ACC112 (cell line): ENCODE measurements around the gene DLX4.

Experiments
- H2AFZ ChIP-seq: fragments of 200-600 bp; sonication (generic); one replicate; pipeline ENCODE4 v1.6.0; 2017; ENCODE audit warnings: antibody characterized with exemption, low read length; ENCODE audit not compliant: unreplicated experiment
- H3K27ac ChIP-seq: fragments of 200-600 bp; sonication (generic); 2 replicates; pipeline ENCODE4 v1.5.1; 2014; ENCODE audit warnings: low read depth, mild to moderate bottlenecking, antibody characterized with exemption, low read length, moderate library complexity
- H3K27me3 ChIP-seq: fragments of 200-600 bp; sonication (generic); 2 replicates; pipeline ENCODE4 v1.6.1; 2014; ENCODE audit warnings: mild to moderate bottlenecking, antibody characterized with exemption, low read length, moderate library complexity, mixed read lengths; ENCODE audit not compliant: insufficient read depth
- H3K36me3 ChIP-seq: fragments of 200-600 bp; sonication (generic); 2 replicates; pipeline ENCODE4 v1.6.1; 2016; ENCODE audit warnings: mild to moderate bottlenecking, antibody characterized with exemption, low read length, moderate library complexity, mixed read lengths; ENCODE audit not compliant: insufficient read depth
- H3K4me1 ChIP-seq: fragments of 200-600 bp; sonication (generic); one replicate; pipeline ENCODE4 v1.6.1; 2016; ENCODE audit warnings: low read length, mixed read lengths; ENCODE audit not compliant: insufficient read depth, unreplicated experiment, control insufficient read depth
- H3K4me3 ChIP-seq: fragments of 200-600 bp; sonication (generic); 2 replicates; pipeline ENCODE4 v1.5.1; 2014; ENCODE audit warnings: mild to moderate bottlenecking, low read depth, low read length
- H3K79me2 ChIP-seq: fragments of 200-600 bp; sonication (generic); one replicate; pipeline ENCODE4 v1.6.0; 2016; ENCODE audit warnings: low read length; ENCODE audit not compliant: control insufficient read depth, unreplicated experiment, insufficient read depth

The DLX4 gene

GRCh38 chr17:49977463-49978389 lies 8.7 kb downstream of the DLX4 start:
- H3K4me3 ChIP-seq = no peak overlapping the region
- H3K36me3 ChIP-seq = no peaks in the 10 kb centered on the region
- peaks cover 30% of the 10 kb centered on the region for H3K27me3 ChIP-seq
- H2AFZ ChIP-seq = no peak overlapping the region
- no peaks in the 10 kb centered on the region for H3K79me2 ChIP-seq
- no peak overlapping the region for H3K27ac ChIP-seq
- no peaks in the 10 kb centered on the region for H3K4me1 ChIP-seq

- no peaks in the 10 kb centered on the region for H3K4me1 ChIP-seq
- H3K27me3 ChIP-seq = peaks cover 22% of the 10 kb centered on the region
- H3K36me3 ChIP-seq = no peaks in the 10 kb centered on the region
- H3K4me3 ChIP-seq = no peak overlapping the region
- no peak overlapping the region for H2AFZ ChIP-seq
- no peaks in the 10 kb centered on the region for H3K79me2 ChIP-seq
- H3K27ac ChIP-seq = no peak overlapping the region
Measured at GRCh38 chr17:49978501-49978900, 9.5 kb downstream of the DLX4 start.

- no peak overlapping the region for H3K4me3 ChIP-seq
- no peaks in the 10 kb centered on the region for H3K4me1 ChIP-seq
- no peaks in the 10 kb centered on the region for H3K79me2 ChIP-seq
- H3K27me3 ChIP-seq = peaks cover 8% of the 10 kb centered on the region
- no peak overlapping the region for H2AFZ ChIP-seq
- H3K36me3 ChIP-seq = no peaks in the 10 kb centered on the region
- no peak overlapping the region for H3K27ac ChIP-seq
Measured at GRCh38 chr17:49979748-49980479, 10.9 kb downstream of the DLX4 start.

- Histone ChIP-seq H3K4me3 (no peak overlapping the region), H3K79me2 (no peaks in the 10 kb centered on the region), H3K27ac (no peak overlapping the region), H3K36me3 (no peaks in the 10 kb centered on the region), H3K4me1 (no peaks in the 10 kb centered on the region), H3K27me3 (no peaks in the 10 kb centered on the region), H2AFZ (no peak overlapping the region)
Measured at GRCh38 chr17:49980703-49981197, 11.8 kb downstream of the DLX4 start.

- H3K4me1 ChIP-seq = no peaks in the 10 kb centered on the region
- H3K27ac ChIP-seq = no peak overlapping the region
- H3K4me3 ChIP-seq = no peak overlapping the region
- peaks cover 7% of the 10 kb centered on the region; the same call in 1 of the 2 replicates for H3K27me3 ChIP-seq
- H3K79me2 ChIP-seq = no peaks in the 10 kb centered on the region
- H3K36me3 ChIP-seq = no peaks in the 10 kb centered on the region
- H2AFZ ChIP-seq = no peak overlapping the region
Measured at GRCh38 chr17:49984283-49984682, 15.3 kb downstream of the DLX4 start.

- Histone ChIP-seq H3K27ac (no peak overlapping the region), H3K27me3 (peaks cover 7% of the 10 kb centered on the region; the same call in 1 of the 2 replicates), H3K79me2 (no peaks in the 10 kb centered on the region), H3K36me3 (no peaks in the 10 kb centered on the region), H3K4me1 (no peaks in the 10 kb centered on the region), H2AFZ (no peak overlapping the region), H3K4me3 (no peak overlapping the region)
Measured at GRCh38 chr17:49984776-49985175, 15.8 kb downstream of the DLX4 start.

GRCh38 chr17:49985310-49985990 lies 16.5 kb downstream of the DLX4 start:
- Histone ChIP-seq H3K27me3 (peaks cover 7% of the 10 kb centered on the region; the same call in 1 of the 2 replicates), H3K79me2 (no peaks in the 10 kb centered on the region), H3K27ac (no peak overlapping the region), H2AFZ (no peak overlapping the region), H3K4me3 (no peak overlapping the region), H3K36me3 (no peaks in the 10 kb centered on the region), H3K4me1 (no peaks in the 10 kb centered on the region)

- no peaks in the 10 kb centered on the region for H3K79me2 ChIP-seq
- H3K4me3 ChIP-seq = no peak overlapping the region
- no peak overlapping the region for H3K27ac ChIP-seq
- H2AFZ ChIP-seq = no peak overlapping the region
- no peaks in the 10 kb centered on the region for H3K36me3 ChIP-seq
- H3K4me1 ChIP-seq = no peaks in the 10 kb centered on the region
- peaks cover 7% of the 10 kb centered on the region; the same call in 1 of the 2 replicates for H3K27me3 ChIP-seq
Measured at GRCh38 chr17:49986396-49987289, 17.7 kb downstream of the DLX4 start.

- no peak overlapping the region for H2AFZ ChIP-seq
- no peak overlapping the region for H3K27ac ChIP-seq
- peaks cover 7% of the 10 kb centered on the region; the same call in 1 of the 2 replicates for H3K27me3 ChIP-seq
- no peak overlapping the region for H3K4me3 ChIP-seq
- no peaks in the 10 kb centered on the region for H3K36me3 ChIP-seq
- H3K79me2 ChIP-seq = no peaks in the 10 kb centered on the region
- H3K4me1 ChIP-seq = no peaks in the 10 kb centered on the region
Measured at GRCh38 chr17:49987290-49987585, 18.2 kb downstream of the DLX4 start.
